ENCODE results near the gene C19orf67. TPM values are rescaled to one million over a fixed set of nuclear protein-coding genes. Genes with fewer than 3 reads are reported as not detected.

Gene C19orf67
- total and polyA plus RNA-seq, 2 donors (not counting 1 experiment from before 2014, with no cell fraction given): 1.2 TPM; not detected in 1

DNA sequence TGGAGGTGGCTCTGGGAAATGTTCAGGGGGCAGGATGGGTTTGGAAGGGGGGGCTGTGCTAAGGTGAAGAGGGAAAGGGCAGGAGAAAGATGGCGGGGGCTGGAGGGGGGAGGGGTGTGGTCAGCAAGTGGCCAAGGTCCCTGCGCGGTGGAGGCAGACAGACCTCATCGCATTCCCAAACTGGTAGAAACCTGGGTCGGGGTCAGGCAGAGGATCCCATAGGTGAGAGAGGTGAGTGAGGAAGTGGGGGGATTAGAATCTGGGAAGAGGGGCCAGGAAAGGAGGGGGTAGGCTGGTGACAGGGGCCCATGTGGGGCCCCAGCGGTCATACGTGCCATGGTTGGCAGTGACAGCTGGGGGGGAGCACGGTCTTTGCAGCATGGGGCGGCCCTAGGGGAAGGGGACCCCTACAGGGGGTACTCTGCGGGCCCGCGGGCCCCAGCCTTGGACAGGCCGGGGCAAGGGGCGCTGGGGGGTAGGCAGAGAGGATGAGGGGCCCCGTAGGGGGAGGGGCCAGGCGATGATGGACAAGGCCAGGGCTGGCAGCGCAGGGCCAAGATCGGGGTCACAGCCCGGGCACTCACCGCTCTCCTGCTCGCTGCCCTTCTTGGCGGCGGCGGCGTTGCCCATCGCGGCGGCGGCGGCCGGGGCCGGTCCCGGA lies 31.5 kb upstream of the C19orf67 start:
- Histone ChIP-seq H2AFZ (ENCODE audit: insufficient read depth, low read depth, low read length, poor library complexity, severe bottlenecking) (peak overlapping the region; percentile 65), H3K4me2 (replicated peaks; ENCODE audit: low read depth, low read length, poor library complexity, severe bottlenecking) (peak overlapping the region; percentile 96), H3K36me3 (replicated peaks in 1 of 2; ENCODE audit: control extremely low read depth in 1 of 2, control insufficient read depth in 1 of 2, extremely low read depth in 1 of 2, insufficient read depth in 2 of 2, low read length in 1 of 2) (peaks cover 0 to 2% of the 10 kb centered on the region in 2 experiments), H3K27me3 (replicated peaks in 1 of 4; ENCODE audit: control extremely low read depth in 1 of 4, control insufficient read depth in 3 of 4, insufficient read depth in 4 of 4, low read length in 3 of 4) (no peaks in the 10 kb centered on the region), H3K27ac (ENCODE audit: low read length in 2 of 2) (peak overlapping the region in 1 of 2 donors; percentile 52), H3K4me1 (ENCODE audit: control insufficient read depth in 2 of 2, insufficient read depth in 2 of 2, low read length in 2 of 2) (peaks cover 36 to 38% of the 10 kb centered on the region in 2 donors), H3K79me2 (ENCODE audit: control insufficient read depth, insufficient read depth, low read length) (peaks cover 45% of the 10 kb centered on the region), H3K9ac (ENCODE audit: low read length) (peak overlapping the region; percentile 76), H3K9me3 (ENCODE audit: control extremely low read depth in 1 of 3, control insufficient read depth in 2 of 3, insufficient read depth in 1 of 3, low read length in 2 of 3) (no peaks in the 10 kb centered on the region), H3K4me3 (ENCODE audit: control extremely low read depth in 1 of 5, extremely low read depth in 1 of 5, insufficient read depth in 1 of 5, low read depth in 2 of 5, low read length in 4 of 5) (peak overlapping the region; percentile 54 to 74 (median 66)), H4K20me1 (ENCODE audit: control insufficient read depth, insufficient read depth, low read length, poor library complexity, severe bottlenecking) (peaks cover 45% of the 10 kb centered on the region)
- H3K4me3 Mint-ChIP-seq: peak overlapping the region; percentile 92
- peaks cover 39% of the 10 kb centered on the region for H3K4me1 Mint-ChIP-seq
- POLR2A ChIA-PET: interaction anchor here (0.6 to 1.7 kb wide), 5 partner anchors 20 to 298 kb away, joined by 3 to 6 read pairs (median 5); partner anchors contain the start of gene ASF1B
- ATAC-seq (ENCODE audit: low read depth) (no peak), DNase-seq (peak; percentile 51)
- H3K27me3 Mint-ChIP-seq: no peaks in the 10 kb centered on the region
- 1% methylated on average over 33 of the region's 33 CpGs for WGBS (ENCODE audit: insufficient coverage)
- H3K9me3 Mint-ChIP-seq (ENCODE audit: insufficient read depth): no peaks in the 10 kb centered on the region
- TF ChIP-seq, protein P1, sequence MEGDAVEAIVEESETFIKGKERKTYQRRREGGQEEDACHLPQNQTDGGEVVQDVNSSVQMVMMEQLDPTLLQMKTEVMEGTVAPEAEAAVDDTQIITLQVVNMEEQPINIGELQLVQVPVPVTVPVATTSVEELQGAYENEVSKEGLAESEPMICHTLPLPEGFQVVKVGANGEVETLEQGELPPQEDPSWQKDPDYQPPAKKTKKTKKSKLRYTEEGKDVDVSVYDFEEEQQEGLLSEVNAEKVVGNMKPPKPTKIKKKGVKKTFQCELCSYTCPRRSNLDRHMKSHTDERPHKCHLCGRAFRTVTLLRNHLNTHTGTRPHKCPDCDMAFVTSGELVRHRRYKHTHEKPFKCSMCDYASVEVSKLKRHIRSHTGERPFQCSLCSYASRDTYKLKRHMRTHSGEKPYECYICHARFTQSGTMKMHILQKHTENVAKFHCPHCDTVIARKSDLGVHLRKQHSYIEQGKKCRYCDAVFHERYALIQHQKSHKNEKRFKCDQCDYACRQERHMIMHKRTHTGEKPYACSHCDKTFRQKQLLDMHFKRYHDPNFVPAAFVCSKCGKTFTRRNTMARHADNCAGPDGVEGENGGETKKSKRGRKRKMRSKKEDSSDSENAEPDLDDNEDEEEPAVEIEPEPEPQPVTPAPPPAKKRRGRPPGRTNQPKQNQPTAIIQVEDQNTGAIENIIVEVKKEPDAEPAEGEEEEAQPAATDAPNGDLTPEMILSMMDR (IDR thresholded peaks at IDR 0.05): no peak
- TF ChIP-seq EZH2 (IDR thresholded peaks at IDR 0.05; ENCODE audit: borderline replicate concordance, insufficient read depth, low read depth, low read length, poor library complexity, severe bottlenecking): no peak
- CTCF ChIA-PET: interaction anchor here (0.6 to 2.6 kb wide), 3 partner anchors 20 to 297 kb away, joined by 3 to 12 read pairs (median 6); partner anchors contain the start of gene ASF1B
- H3K27ac Mint-ChIP-seq: peak overlapping the region; percentile 74
- intact Hi-C loops (cut with micrococcal nuclease): loop anchor here (1.0 kb wide), 5 partner anchors 19 to 237 kb away; partner anchors contain the start of genes ASF1B and DCAF15

DNA sequence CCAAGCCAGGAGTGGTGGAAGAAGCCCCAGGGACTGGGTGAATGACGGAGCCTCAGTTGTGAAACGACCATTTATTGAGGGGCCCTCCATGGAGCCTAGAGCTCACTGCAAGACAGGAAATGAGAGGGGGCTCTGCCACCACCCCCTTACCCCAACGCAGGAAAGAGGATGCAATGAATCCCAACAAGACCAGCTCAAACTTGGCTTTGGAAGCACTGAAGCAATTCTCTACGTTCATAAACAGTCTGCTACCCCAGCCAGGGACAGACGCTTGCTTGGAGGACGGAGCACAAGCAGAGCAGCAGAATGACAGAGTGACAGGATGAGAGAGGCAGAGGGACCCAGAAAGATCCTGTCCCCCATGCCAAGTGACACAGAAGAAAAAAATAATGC lies 30.9 kb upstream of the C19orf67 start:
- 28% methylated on average over 4 of the region's 6 CpGs for WGBS (ENCODE audit: insufficient coverage)
- ChIA-PET CTCF (interaction anchor here (1.4 to 3.0 kb wide), 4 partner anchors 20 to 236 kb away, joined by 3 to 14 read pairs (median 8); partner anchors contain the start of genes ASF1B and MISP3), POLR2A (interaction anchor here (0.6 to 1.7 kb wide), 2 partner anchors 25 to 273 kb away, joined by 4 to 5 read pairs; no protein-coding TSS in a partner anchor)
- no peaks in the 10 kb centered on the region for H3K27me3 ChIP-seq (replicated peaks in 1 of 4; ENCODE audit: control extremely low read depth in 1 of 4, control insufficient read depth in 3 of 4, insufficient read depth in 4 of 4, low read length in 3 of 4)
- H3K4me3 ChIP-seq (ENCODE audit: control extremely low read depth in 1 of 5, extremely low read depth in 1 of 5, insufficient read depth in 1 of 5, low read depth in 2 of 5, low read length in 4 of 5): peak overlapping the region in 4 of 5 experiments; percentile 54 to 74 (median 68)
- no peaks in the 10 kb centered on the region for H3K9me3 ChIP-seq (ENCODE audit: control extremely low read depth in 1 of 3, control insufficient read depth in 2 of 3, insufficient read depth in 1 of 3, low read length in 2 of 3)
- Mint-ChIP-seq H3K9me3 (ENCODE audit: insufficient read depth) (no peaks in the 10 kb centered on the region), H3K4me1 (peaks cover 39% of the 10 kb centered on the region), H3K4me3 (peak overlapping the region; percentile 92), H3K27me3 (no peaks in the 10 kb centered on the region), H3K27ac (peak overlapping the region; percentile 74)
- TF ChIP-seq, protein P1 (IDR thresholded peaks at IDR 0.05): no peak
- no peak for TF ChIP-seq EZH2 (IDR thresholded peaks at IDR 0.05; ENCODE audit: borderline replicate concordance, insufficient read depth, low read depth, low read length, poor library complexity, severe bottlenecking)
- peak overlapping the region; percentile 76 for H3K9ac ChIP-seq (ENCODE audit: low read length)
- ATAC-seq (ENCODE audit: low read depth): no peak
- peak overlapping the region; percentile 65 for H2AFZ ChIP-seq (ENCODE audit: insufficient read depth, low read depth, low read length, poor library complexity, severe bottlenecking)
- H4K20me1 ChIP-seq (ENCODE audit: control insufficient read depth, insufficient read depth, low read length, poor library complexity, severe bottlenecking): peaks cover 50% of the 10 kb centered on the region
- H3K79me2 ChIP-seq (ENCODE audit: control insufficient read depth, insufficient read depth, low read length): peaks cover 49% of the 10 kb centered on the region
- peaks cover 36 to 38% of the 10 kb centered on the region in 2 donors for H3K4me1 ChIP-seq (ENCODE audit: control insufficient read depth in 2 of 2, insufficient read depth in 2 of 2, low read length in 2 of 2)
- intact Hi-C loops (cut with micrococcal nuclease): no loop called here
- H3K27ac ChIP-seq (ENCODE audit: low read length in 2 of 2): no peak overlapping the region
- DNase-seq: no peak
- peaks cover 0 to 2% of the 10 kb centered on the region in 2 experiments for H3K36me3 ChIP-seq (replicated peaks in 1 of 2; ENCODE audit: control extremely low read depth in 1 of 2, control insufficient read depth in 1 of 2, extremely low read depth in 1 of 2, insufficient read depth in 2 of 2, low read length in 1 of 2)
- H3K4me2 ChIP-seq (replicated peaks; ENCODE audit: low read depth, low read length, poor library complexity, severe bottlenecking): peak overlapping the region; percentile 96

Data from B cell (primary cell).